C1 segment of cervical spinal cord (tissue), 14 donors: ENCODE results near the gene TANC2.
A peak's percentile ranks its signal among the peaks of the same experiment; 100 is the strongest.

Experiments
- DNase-seq, 14 donors: peaks; one replicate each; lab custom pipeline; 2025; lab: John Stamatoyannopoulos, UW

The TANC2 gene

DNA sequence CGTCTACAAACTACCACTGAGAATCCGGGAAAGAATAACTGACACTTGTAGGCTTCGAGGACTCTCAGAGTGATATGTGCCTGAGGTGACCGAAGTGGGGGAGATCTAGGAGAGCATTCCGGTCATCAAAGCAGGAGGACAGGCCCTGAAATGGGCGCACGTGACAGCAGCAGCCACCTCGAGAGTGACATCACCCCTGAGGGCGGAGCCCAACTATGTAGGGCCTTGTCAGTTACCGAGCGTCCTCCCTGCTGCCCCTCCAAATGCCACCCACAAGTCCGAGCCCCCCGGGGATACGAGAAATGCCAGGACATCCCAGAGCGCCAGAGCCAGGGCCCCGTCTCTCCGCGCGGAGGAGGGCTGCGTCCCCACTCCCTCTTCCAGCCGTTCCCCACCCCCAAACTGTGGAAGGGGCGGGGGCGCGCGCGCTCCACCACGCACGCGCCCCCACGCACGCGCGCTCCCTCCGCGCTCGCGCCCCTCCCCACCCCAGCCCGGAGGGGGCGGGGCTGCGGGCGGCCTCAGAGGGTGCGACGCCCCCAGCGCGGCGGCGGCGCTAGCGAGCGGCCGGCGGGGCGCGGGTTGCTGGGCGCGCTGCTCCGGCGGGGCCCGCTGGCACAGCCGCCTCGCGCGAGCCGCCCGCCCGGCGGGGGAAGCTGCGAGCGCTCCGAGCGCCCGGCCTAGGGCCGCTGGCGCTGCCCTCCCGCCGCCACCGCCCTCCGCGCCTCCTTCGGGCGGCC lies at the start of gene TANC2:
Gene TANC2 (plus strand): TSS at position 550 of the 740 bp plus-strand sequence. CDS start 43,325 bp downstream, outside the sequence.
- peak in 13 of 14 donors; percentile 31 to 94 (median 82) for DNase-seq

DNA sequence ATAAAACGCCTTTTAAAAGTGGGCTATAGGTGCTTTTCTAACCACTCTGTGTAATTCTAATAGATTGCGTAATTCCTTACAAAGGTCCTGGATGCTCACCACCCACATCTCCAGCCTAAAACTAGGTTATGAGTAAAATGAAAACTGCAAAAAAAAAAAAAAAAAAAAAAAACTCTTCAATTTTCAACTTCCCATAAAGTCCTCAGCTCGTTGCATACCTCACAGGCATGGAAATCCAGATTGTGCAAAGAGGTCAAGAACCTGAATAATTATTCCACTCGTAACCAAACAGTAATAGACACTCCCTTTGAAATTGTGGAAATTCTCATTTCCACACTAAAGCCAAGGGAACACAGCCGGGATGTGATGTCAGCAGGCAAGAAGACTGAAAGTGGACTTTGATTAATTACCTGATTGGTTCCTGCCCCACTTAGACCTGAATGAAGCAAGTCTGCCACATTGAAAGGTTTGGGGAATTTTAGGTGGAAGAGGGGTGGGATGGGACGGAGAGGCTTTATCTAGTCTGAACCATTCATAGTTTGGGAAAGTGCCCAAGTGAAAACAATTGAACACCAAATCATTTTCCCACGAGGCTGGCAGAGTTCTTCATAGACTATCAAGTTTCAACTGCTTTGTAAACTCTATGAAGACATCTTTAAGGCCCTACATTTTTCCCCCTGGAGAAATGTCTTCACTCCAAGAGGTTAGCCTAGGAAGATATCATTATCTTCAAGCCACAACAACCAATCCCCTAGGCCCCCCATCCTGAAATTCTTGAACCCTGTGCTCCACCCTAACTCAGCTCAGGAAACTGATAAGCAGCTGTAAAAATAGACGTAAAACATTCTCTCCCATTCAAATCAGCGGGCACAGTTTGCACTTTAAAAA lies 49.1 kb upstream of the TANC2 start:
- no peak for DNase-seq

DNA sequence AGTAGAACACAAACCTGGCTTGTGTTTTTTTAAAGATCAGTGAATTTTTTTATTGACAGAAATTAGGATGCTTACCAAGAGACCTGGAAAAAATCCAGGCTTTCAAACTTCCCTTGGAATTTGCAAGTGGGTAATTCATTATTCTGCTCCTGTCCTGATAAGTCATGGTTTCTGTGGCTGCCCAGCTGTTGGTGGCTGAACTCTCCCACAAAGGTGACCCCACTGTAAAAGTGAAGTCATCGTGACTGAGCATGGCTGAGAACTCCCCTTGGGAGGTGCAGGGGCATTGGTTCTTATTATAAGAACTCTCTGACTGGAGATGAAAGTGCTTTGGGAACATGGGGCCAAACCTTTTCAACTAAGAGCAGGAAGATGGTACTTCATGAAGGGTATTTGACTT lies 46.6 kb upstream of the TANC2 start:
- DNase-seq, result no peak

DNA sequence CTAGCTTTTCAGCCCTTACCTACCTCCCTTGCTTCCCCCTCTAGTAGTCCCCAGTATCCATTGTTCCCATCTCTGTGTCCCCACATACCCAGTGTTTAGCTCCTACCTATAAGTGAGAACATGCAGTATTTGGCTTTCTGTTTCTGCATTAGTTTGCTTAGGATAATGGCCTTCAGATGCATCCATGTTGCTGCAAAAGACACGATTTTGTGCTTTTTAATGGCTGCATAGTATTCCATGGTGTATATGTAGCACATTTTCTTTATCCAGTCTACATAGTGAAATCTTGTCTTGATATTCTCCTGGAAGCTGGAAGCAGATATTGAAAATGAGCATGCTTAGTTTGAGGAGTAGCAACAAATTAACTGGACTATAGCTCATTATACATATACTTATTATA lies 45.7 kb upstream of the TANC2 start:
- DNase-seq, result no peak

DNA sequence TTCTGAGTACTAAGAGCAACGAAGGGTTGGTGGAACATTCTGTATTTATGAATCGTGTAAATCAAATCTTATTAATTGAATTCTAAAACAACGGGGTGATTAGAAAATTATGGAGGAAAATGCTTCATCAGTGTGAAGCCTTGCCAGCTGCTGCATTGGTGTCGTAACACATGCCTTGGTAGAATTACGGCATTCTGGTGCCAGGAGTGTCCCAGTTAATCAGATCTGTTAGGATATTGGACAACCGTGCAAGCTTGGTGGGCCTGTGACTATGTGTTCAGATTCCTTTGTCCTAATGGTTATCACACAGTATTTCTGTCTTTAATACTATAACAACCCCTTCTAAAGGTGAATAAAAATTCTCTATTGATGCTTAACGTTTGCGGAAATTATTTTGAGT lies 44.2 kb upstream of the TANC2 start:
- no peak for DNase-seq

DNA sequence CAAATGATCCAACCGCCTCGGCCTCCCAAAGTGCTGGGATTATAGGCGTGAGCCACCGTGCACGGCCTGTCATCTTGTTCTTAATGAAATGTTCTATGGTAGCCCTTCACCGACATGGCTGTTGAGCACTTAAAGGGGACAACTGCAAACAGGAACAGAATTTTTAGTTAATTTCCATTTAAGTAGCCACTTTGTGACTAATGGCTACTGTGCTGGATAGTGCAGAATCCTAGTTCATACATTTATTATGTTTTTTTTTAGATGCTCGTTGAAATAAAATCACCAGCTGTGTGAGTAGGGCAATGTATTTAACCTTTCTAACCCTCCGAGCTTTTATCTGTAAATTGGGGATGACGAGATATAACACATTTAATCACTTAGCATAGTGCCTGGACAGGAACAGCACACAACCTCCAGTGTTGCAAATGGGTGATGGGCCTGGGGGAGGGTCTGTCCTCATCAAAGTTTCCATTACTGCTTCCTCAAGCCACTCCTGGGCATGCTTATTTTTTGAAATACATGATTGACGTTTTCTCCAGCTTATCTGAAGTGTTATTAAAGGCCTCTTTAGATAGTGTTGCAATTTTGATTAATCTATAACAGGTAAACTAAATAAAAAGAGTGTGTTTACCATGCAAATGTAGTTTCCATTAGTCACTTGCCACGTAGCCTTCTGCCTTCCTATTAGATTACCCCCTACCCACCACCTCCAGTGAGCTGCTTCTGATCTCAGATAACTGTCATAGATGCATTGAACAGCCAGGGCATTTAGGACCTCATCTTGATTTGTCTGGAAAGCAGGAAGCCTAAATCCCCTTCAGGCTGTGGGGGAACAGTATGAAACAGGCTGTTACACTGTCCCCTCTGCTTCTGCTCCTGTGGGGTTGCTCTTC lies 42.5 kb upstream of the TANC2 start:
- no peak for DNase-seq

DNA sequence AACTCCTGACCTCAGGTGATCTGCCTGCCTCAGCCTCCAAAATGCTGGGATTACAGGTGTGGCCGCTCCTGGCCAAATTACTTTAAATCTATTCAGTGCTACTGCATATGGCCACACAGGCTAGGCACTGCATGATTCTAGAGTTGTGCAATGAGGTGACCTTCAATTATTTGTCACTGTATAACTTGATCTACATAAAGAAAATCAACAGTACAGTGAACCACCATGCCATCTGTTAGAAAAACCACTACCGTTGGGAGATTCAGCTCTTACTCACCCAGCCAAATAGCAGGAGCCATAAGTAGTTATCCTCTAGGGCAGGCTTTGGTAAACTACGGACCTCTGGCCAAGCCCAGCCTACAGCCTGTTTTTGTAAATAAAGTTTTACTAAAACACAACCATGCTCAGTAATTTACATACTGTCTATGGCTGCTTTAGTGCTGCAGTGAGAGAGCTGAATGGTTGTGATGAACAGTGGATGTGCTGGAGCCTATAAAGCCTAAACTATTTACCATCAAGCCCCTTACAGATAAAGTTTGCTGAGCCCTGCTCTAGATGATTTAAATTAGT lies 40.7 kb upstream of the TANC2 start:
- DNase-seq, result no peak

DNA sequence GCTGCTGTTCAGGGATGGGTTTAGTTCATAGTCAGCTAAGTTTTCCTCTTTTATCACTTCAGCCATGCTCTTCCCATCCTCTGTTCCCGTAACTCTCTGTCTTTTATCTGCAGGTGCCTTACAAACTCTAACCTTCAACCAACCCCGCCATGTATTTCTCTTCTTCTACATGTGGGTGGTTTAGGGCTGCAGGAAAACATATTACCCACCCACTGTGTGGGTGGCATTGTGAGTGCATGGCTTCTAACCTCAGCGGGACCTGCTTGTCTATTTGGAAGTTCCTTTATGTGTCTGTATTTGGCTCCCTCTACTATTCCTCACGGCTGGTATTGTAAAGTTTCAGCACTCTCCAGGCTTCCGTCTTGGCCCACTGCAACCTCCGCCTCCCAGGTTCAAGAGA lies 39.0 kb upstream of the TANC2 start:
- no peak for DNase-seq

DNA sequence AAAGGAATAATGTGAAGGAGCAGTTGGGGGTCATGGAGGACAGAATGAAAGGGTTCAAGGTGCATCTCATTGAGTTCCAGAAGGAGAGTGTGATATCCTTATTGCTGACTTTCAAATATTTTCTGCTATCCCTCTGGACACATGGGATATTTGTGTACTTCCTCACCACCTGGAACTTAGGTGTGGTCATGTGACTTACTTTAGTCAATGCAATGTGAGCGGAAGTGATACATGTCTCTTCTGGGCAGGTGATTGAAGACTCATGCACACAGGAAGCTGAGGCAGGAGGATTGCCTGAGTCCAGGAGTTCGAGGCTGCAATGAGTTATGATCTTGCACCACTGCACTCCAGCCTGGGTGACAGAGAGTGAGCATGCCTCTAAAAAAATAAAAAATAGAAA lies 36.7 kb upstream of the TANC2 start:
- no peak for DNase-seq

DNA sequence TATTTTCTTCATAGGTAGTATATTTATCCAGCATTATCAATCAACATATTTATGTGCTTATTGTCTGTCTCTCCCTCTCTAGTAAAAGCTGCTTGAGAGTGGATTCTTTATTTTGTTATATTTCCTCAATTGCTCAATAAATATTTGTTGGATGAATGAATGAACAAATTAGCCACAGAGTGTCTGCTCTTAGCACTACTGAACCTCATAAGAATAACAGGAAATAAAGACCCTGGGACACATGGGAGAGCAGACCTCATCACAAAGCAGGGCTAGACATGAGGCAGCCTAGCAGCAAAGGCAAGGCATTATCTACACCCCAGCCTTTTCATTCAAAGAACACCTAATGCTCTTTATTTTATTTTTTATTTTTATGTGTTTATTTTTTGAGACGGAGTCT lies 34.9 kb upstream of the TANC2 start:
- DNase-seq, result no peak

DNA sequence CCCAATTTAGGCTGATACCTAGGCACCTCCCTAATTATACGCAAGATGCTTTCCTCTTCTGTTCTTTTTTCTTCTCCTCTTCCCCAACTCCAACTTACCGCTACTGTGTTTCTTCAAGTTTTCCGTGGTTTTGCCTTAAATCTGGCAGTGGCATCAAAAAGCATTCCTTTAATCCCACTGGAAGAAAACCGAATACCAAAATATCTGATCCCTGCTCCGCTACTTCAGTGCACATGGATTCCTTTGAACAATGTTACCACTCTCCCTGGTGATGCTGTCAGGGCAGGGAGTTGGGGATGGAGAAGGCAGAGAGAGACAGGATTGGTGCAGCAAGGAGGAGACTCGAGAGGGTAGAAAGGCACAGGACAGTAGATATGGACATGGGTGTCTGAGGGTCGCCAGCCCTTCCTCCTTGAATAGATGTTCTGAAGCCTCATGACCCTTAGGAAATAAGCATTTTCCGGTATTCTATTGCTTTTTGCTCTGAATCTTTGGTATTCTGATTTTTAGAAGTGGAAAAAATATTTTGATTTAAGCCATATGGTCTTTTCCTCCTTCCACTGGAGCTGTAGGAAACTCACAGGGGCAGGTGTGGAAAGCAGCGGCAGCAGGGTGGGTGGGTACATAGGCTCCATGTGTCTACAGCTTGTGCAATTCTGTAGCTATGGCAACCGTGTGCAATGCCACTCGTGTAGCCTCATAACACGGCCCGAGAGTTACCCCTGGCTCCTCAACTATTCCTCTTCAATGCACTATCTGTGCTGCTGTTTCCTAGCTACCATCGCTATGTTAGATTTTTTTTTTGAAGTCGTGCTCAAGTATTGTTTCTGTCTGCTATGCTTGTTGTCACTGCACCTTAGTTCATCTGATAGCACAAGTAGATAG lies 32.3 kb upstream of the TANC2 start:
- DNase-seq, result no peak

DNA sequence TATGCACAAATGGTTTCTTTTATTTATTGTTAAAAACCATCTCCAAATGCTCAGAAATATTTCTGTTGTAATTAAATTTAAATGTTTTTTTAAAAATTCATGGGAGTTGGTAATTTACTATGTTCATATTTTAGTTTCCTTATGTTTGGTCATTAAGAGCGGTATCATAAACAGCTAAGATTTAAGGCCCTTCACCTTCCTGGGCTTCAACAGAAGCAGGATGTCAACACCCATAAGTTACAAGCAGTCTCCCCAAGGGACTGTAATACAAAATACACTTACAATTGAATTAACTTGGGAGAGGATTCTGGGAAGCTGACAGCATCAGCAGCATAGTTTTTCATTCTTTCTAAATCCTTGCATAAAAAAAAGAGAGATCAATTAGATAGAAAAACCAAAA lies 30.9 kb upstream of the TANC2 start:
- no peak for DNase-seq

DNA sequence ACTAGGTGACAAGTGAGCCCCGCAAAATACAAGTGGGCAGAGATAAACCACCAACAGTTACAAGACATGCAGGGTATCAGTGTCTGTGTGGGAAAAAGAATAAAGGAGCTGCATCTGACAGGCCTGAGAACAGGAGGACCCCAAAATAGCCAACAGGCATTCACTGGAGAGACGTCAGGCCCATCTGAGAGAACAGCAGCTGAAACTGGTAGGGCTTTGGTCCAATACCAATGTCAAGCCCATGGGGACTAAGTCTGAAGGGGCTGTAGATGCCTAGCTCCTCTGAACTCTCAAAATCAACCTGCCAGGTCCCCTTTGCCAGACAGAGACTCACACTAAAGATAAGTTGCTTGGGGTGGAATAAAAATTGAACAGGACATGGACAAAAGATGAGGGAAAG lies 30.5 kb upstream of the TANC2 start:
- DNase-seq, result no peak

DNA sequence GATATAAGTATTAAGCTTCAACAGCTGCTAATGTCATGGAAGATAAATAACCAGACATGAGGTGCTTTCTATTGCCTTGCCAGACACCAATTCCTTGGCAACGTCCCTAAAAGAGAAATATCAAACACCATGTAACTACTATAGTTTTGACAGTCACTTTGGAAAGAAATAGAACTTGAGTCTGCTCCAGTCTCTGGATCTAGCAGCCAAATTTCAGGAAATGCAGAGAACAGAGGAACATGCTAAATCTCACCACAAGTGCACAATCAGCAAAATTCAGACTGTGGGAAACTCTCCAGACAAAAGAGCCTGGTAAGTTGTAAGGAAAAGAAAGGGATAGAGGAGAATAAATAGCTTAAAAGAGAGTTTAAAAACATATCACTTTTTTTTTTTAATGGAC lies 28.4 kb upstream of the TANC2 start:
- DNase-seq, result no peak

DNA sequence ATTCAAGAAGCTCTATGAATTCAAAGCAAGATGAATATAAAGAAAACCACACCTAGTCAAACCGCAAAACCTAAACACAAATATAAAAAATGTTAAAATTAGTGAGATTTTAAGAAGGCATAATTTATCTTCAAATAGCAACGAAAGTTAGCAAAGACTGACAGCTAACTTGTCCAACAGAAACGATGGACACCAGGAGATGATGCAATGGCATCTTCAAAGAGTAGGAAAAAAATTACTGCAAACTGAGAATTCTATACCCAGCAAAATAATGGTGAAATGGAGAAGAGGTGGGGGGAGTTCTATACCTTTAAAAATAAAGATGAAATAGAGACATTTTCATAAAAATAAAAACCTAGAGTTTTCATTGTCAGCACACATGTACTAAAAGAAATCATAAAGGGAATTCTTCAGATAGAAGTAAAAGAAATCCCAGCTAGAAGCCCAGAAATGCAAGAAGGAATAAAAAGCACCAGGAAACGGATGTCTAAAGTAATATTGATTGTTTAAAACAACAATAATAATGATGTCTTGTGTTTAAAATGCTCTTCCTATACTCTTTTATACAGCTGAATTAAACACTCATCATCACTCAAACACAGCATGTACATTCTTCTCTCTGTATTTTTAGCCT lies 24.6 kb upstream of the TANC2 start:
- no peak for DNase-seq

DNA sequence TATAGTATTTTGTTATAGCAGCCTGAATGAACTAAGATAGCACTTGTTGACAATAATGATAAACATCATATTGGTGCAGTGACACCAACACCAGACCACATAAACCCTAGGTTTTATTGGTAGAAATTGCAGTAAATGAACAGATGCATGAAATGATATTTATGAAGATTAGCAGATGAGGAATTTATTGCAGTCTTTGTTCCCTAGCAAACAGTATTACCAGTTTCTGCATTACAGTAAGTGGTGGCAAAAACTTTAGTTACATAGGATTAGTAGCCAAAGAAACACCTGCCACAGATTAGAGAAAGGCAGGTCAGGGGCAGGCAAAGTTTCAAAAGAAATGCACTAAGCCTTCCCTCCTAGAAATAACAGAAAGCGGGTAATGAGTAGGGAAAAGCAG lies 17.7 kb upstream of the TANC2 start:
- no peak for DNase-seq

DNA sequence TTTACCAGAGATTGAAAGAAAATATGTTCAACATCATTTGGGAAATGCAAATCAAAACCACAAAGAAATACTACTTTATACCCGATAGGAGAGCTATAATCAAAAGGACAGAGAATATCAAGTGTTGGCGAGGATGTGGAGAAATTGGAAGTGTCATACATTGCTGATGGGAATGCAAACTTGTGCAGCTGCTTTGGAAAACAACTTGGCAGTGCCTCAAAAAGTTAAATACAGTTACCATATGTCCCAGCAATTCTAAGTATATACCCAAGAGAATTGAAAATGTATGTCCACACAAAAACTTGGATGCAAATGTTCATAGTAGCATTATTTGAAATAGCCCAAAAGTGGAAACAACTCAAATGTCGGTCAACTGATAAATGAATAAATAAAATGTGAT lies 17.0 kb upstream of the TANC2 start:
- DNase-seq, result no peak

DNA sequence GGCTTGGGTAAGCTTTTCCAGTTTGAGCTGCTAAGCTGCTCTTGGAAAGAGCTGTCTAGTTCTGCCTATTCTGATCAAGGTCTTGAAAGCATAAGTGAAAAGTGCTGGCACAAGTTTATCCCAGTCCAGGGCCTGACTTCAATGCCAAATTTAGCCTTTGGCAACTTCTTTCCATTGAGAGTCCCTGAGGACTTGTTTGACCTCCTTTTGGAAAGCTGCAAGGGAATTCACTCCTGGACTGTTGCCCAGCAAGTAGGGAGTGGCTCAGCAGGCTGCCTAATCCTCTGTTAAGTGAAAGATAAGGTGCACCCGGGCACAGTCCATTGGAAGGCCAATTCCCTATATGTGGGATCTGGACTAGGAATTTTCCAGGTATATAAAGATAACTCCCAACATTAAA lies 16.0 kb upstream of the TANC2 start:
- no peak for DNase-seq

DNA sequence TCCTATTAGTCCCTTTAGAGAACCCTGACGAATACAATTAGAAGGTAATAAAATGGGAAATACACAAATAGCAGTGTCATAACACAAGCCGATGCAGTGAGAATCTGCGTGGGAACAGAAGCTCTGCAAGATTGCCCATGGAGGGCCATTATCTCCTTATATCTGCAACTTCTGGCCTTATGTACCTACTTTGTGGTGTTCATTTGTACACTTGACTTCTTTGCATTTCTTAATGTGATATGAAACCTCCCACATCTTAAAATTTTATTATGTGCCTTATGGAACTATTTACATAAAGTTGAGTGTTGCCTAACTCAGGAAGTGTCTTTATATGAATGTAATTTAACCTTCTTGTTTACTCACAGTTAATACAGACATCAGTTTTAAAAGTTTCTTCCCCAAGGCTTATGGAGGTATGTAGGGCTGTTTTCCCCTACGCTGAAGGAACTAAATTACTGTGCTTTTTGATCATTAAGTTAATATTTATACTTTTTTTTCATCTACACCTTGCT lies 10.1 kb upstream of the TANC2 start:
- no peak for DNase-seq

DNA sequence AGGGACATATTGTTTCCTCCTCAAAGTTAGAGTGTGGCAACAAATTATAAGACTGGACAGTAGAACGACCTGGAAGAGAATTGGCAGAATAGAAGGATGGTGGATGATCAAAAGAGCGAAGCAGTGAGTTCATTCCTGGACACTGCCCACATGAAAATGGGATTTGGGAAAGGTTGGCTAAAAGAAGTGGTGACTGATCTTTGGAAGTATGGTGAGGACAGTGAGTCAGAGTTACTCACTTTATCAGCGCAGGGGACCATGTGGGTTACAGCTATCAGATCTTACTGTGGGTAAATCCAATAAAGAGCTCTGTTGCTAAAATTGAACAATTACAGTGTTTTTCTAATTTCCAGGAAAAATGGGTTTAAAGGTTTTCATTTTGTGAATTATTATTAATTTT lies 2.7 kb upstream of the TANC2 start:
- DNase-seq, result no peak
